GM23248 (cell line): Measurements from ENCODE around the gene DRD4. TPM values are rescaled to one million over a fixed set of nuclear protein-coding genes. Genes with fewer than 3 reads are reported as not detected.

Source experiments
- DNase-seq: peaks from one replicate; pipeline ENCODE4 v3.0.0-alpha.2; 2015
- H2AFZ ChIP-seq: fragments of 200-600 bp; sonication (generic); 2 replicates; pipeline ENCODE4 v1.6.1; 2016; ENCODE audit warnings: antibody characterized with exemption
- H3F3A ChIP-seq: fragments of 200-600 bp; sonication (generic); 2 replicates; pipeline ENCODE4 v1.6.1; 2016; ENCODE audit warnings: mild to moderate bottlenecking, antibody characterized with exemption, mixed run types; ENCODE audit not compliant: insufficient read depth
- H3K27ac ChIP-seq: fragments of 200-600 bp; sonication (generic); 2 replicates; pipeline ENCODE4 v1.5.1; 2016; ENCODE audit warnings: mild to moderate bottlenecking
- H3K27me3 ChIP-seq: fragments of 200-600 bp; sonication (generic); replicated peaks from 2 replicates; pipeline ENCODE4 v1.6.1; 2016; ENCODE audit warnings: mild to moderate bottlenecking; ENCODE audit not compliant: insufficient read depth
- H3K36me3 ChIP-seq: fragments of 200-600 bp; sonication (generic); 2 replicates; pipeline ENCODE4 v1.6.1; 2016; ENCODE audit warnings: low read depth, mild to moderate bottlenecking
- H3K4me1 ChIP-seq: fragments of 200-600 bp; sonication (generic); 2 replicates; pipeline ENCODE4 v1.6.1; 2016; ENCODE audit warnings: mild to moderate bottlenecking; ENCODE audit not compliant: insufficient read depth
- H3K4me2 ChIP-seq: fragments of 200-600 bp; sonication (generic); one replicate; pipeline ENCODE4 v1.6.1; 2016; ENCODE audit warnings: mild to moderate bottlenecking; ENCODE audit not compliant: unreplicated experiment
- H3K4me3 ChIP-seq: fragments of 200-600 bp; sonication (generic); 2 replicates; pipeline ENCODE4 v1.5.1; 2016; ENCODE audit warnings: mild to moderate bottlenecking
- H3K79me2 ChIP-seq: fragments of 200-600 bp; sonication (generic); 2 replicates; pipeline ENCODE4 v1.6.1; 2016; ENCODE audit warnings: mild to moderate bottlenecking; ENCODE audit not compliant: insufficient read depth
- H3K9ac ChIP-seq: fragments of 200-600 bp; sonication (generic); 2 replicates; pipeline ENCODE4 v1.6.1; 2016; ENCODE audit warnings: mild to moderate bottlenecking
- H3K9me2 ChIP-seq: fragments of 200-600 bp; sonication (generic); 2 replicates; pipeline ENCODE4 v1.6.1; 2016; ENCODE audit warnings: mixed run types, mild to moderate bottlenecking, moderate library complexity; ENCODE audit not compliant: insufficient read depth
- H3K9me3 ChIP-seq: fragments of 200-600 bp; sonication (generic); one replicate; pipeline ENCODE4 v1.6.1; 2017; ENCODE audit warnings: low read depth
- H4K20me1 ChIP-seq: fragments of 200-600 bp; sonication (generic); 2 replicates; pipeline ENCODE4 v1.6.0; 2016; ENCODE audit not compliant: insufficient read depth
- EZH2 ChIP-seq: fragments of 200-600 bp; sonication (generic); IDR thresholded peaks from 2 replicates; pipeline ENCODE4 v1.6.1; 2018; ENCODE audit warnings: antibody characterized with exemption, mild to moderate bottlenecking; ENCODE audit not compliant: insufficient read depth, poor library complexity, severe bottlenecking
- EZH2phosphoT487 ChIP-seq: fragments of 200-600 bp; sonication (generic); IDR thresholded peaks from 2 replicates; pipeline ENCODE4 v1.6.1; 2018; ENCODE audit warnings: antibody characterized with exemption, moderate library complexity, mild to moderate bottlenecking, low read depth; ENCODE audit not compliant: insufficient read depth
- WGBS, 2 experiments: methylation state at CpG; one replicate each; pipeline ENCODE4 v1.1.6; 2015 to 2017; ENCODE audit warnings: low lambda C conversion rate in 2 of 2, low coverage in 1 of 2; ENCODE audit errors: missing lambda C conversion rate in 2 of 2; 5-methylcytosine and 5-hydroxymethylcytosine counted together
- in situ Hi-C: fragments of 300-500 bp; cut with MboI; formaldehyde crosslinking; loops from 2 replicates; pipeline ENCODE4 v1.15.0; 2020
- polyA plus RNA-seq: library from polyadenylated mRNA; unstranded; fragments of >200 nt; fragmentation: Nextera tagmentation; extraction: Ambion mirVana; gene quantifications from 2 replicates; pipeline ENCODE4 v1.2.1, GENCODE V29; 2016
- total RNA-seq: library from RNA; depleted of rRNA; stranded (reverse); fragments of >200 nt; shearing (Covaris generic); gene quantifications from 2 replicates; pipeline ENCODE4 v1.2.3, GENCODE V29; 2014

DRD4 gene
- total and polyA plus RNA-seq, 2 experiments from 2014 or later: not detected

GRCh38 chr11:611001-611996 is 25.8 kb upstream of the DRD4 start:
- no peaks in the 10 kb centered on the region for H4K20me1 ChIP-seq
- H3K4me2 ChIP-seq: no peak overlapping the region
- H3K4me3 ChIP-seq: no peak overlapping the region
- TF ChIP-seq EZH2phosphoT487 (no peak), EZH2 (no peak)
- no peaks in the 10 kb centered on the region for H3K79me2 ChIP-seq
- H3K27ac ChIP-seq: no peak overlapping the region
- WGBS, 2 experiments: 85 to 88% methylated on average over 42 to 48 of the region's 49 CpGs
- H3K4me1 ChIP-seq: no peaks in the 10 kb centered on the region
- no peaks in the 10 kb centered on the region for H3K9me2 ChIP-seq
- DNase-seq: no peak
- H2AFZ ChIP-seq: no peak overlapping the region
- H3K9ac ChIP-seq: no peak overlapping the region
- no peaks in the 10 kb centered on the region for H3K9me3 ChIP-seq
- peaks cover 7% of the 10 kb centered on the region; the same call in 1 of the 2 replicates for H3F3A ChIP-seq
- in situ Hi-C loops: no loop called here
- no peaks in the 10 kb centered on the region for H3K27me3 ChIP-seq
- peaks cover 7% of the 10 kb centered on the region; the same call in 1 of the 2 replicates for H3K36me3 ChIP-seq

- no peaks in the 10 kb centered on the region for H3K9me3 ChIP-seq
- no peak overlapping the region for H3K27ac ChIP-seq
- H3K4me1 ChIP-seq: no peaks in the 10 kb centered on the region
- no peak overlapping the region for H2AFZ ChIP-seq
- peak; percentile 54 for DNase-seq
- no peak overlapping the region for H3K4me2 ChIP-seq
- no peaks in the 10 kb centered on the region for H3K79me2 ChIP-seq
- WGBS, 2 experiments: 79 to 83% methylated on average over 19 to 26 of the region's 27 CpGs
- H3K27me3 ChIP-seq: no peaks in the 10 kb centered on the region
- no peak overlapping the region for H3K4me3 ChIP-seq
- H3K9me2 ChIP-seq: no peaks in the 10 kb centered on the region
- peaks cover 7% of the 10 kb centered on the region; the same call in 1 of the 2 replicates for H3K36me3 ChIP-seq
- no peaks in the 10 kb centered on the region for H4K20me1 ChIP-seq
- TF ChIP-seq EZH2 (no peak), EZH2phosphoT487 (no peak)
- peaks cover 7% of the 10 kb centered on the region; the same call in 1 of the 2 replicates for H3F3A ChIP-seq
- in situ Hi-C loops: no loop called here
- no peak overlapping the region for H3K9ac ChIP-seq
These were observed 24.7 kb upstream of the DRD4 start for GRCh38 chr11:612201-612960.

GRCh38 chr11:612961-613300 is 24.1 kb upstream of the DRD4 start:
- 97 to 100% methylated on average over 9 to 10 of the region's 10 CpGs for WGBS, 2 experiments
- DNase-seq: no peak
- Histone ChIP-seq H3K27ac (no peak overlapping the region), H3K9me3 (no peaks in the 10 kb centered on the region), H3K4me1 (no peaks in the 10 kb centered on the region), H3K4me2 (no peak overlapping the region), H3K79me2 (no peaks in the 10 kb centered on the region), H3F3A (peaks cover 7% of the 10 kb centered on the region; the same call in 1 of the 2 replicates), H3K9me2 (no peaks in the 10 kb centered on the region), H3K9ac (no peak overlapping the region), H3K36me3 (peaks cover 7% of the 10 kb centered on the region; the same call in 1 of the 2 replicates), H2AFZ (no peak overlapping the region), H3K4me3 (no peak overlapping the region), H3K27me3 (no peaks in the 10 kb centered on the region), H4K20me1 (no peaks in the 10 kb centered on the region)
- in situ Hi-C loops: no loop called here
- no peak for TF ChIP-seq EZH2phosphoT487
- TF ChIP-seq EZH2: no peak

GRCh38 chr11:613369-613968 is 23.6 kb upstream of the DRD4 start:
- no peaks in the 10 kb centered on the region for H4K20me1 ChIP-seq
- H3K9me3 ChIP-seq: no peaks in the 10 kb centered on the region

More at GRCh38 chr11:613369-613968, 23.6 kb upstream of the DRD4 start:
- Histone ChIP-seq H3K79me2 (no peaks in the 10 kb centered on the region), H3K27ac (no peak overlapping the region), H3F3A (peaks cover 7% of the 10 kb centered on the region; the same call in 1 of the 2 replicates), H3K9me2 (no peaks in the 10 kb centered on the region), H3K4me3 (no peak overlapping the region), H2AFZ (no peak overlapping the region), H3K36me3 (peaks cover 7% of the 10 kb centered on the region; the same call in 1 of the 2 replicates), H3K9ac (no peak overlapping the region), H3K4me1 (no peaks in the 10 kb centered on the region), H3K27me3 (no peaks in the 10 kb centered on the region), H3K4me2 (no peak overlapping the region)
- TF ChIP-seq EZH2: no peak
- no peak for TF ChIP-seq EZH2phosphoT487
- in situ Hi-C loops: no loop called here
- no peak for DNase-seq
- WGBS, 2 experiments: 84 to 89% methylated on average over 16 to 31 of the region's 36 CpGs
